ENCODE results near the gene ZNF862. TPM values are rescaled to one million over a fixed set of nuclear protein-coding genes. Genes with fewer than 3 reads are reported as not detected.

ZNF862 gene
- total and polyA plus RNA-seq, 2 experiments from 2014 or later, result 0.94 to 2.3 TPM

GRCh38 chr7:149884541-149884940, 46.4 kb downstream of the ZNF862 start:
- no peaks in the 10 kb centered on the region for H3K9me2 ChIP-seq (ENCODE audit: insufficient read depth)
- H3K27me3 Mint-ChIP-seq (ENCODE audit: insufficient read depth, low read depth, poor library complexity), result peaks cover 6% of the 10 kb centered on the region
- H3K27me3 ChIP-seq (ENCODE audit: insufficient read depth), result no peaks in the 10 kb centered on the region
- no peaks in the 10 kb centered on the region for H3K9me3 Mint-ChIP-seq
- no peak overlapping the region for H2AFZ ChIP-seq
- H3K4me2 ChIP-seq, result no peak overlapping the region
- no peaks in the 10 kb centered on the region for H4K20me1 ChIP-seq (replicated peaks; ENCODE audit: insufficient read depth)
- 0 out of 3 replicates have a peak, but pooled peaks cover 3% of the 10 kb centered on the region for H3K36me3 Mint-ChIP-seq (ENCODE audit: low read depth)
- ATAC-seq, result no peak
- H3F3A ChIP-seq (replicated peaks; ENCODE audit: low read depth), result no peaks in the 10 kb centered on the region
- no peak overlapping the region for H3K27ac ChIP-seq (ENCODE audit: low read depth)
- no peak for TF ChIP-seq ZNF331 (CRISPR knock-in tag; IDR thresholded peaks at IDR 0.05; ENCODE audit: low read depth)
- no peak for TF ChIP-seq CREB1 (CRISPR knock-in tag; IDR thresholded peaks at IDR 0.05; ENCODE audit: low read depth)
- TF ChIP-seq EZH2 (IDR thresholded peaks at IDR 0.05; ENCODE audit: low read depth, unreplicated experiment), result no peak
- TF ChIP-seq, protein P1, sequence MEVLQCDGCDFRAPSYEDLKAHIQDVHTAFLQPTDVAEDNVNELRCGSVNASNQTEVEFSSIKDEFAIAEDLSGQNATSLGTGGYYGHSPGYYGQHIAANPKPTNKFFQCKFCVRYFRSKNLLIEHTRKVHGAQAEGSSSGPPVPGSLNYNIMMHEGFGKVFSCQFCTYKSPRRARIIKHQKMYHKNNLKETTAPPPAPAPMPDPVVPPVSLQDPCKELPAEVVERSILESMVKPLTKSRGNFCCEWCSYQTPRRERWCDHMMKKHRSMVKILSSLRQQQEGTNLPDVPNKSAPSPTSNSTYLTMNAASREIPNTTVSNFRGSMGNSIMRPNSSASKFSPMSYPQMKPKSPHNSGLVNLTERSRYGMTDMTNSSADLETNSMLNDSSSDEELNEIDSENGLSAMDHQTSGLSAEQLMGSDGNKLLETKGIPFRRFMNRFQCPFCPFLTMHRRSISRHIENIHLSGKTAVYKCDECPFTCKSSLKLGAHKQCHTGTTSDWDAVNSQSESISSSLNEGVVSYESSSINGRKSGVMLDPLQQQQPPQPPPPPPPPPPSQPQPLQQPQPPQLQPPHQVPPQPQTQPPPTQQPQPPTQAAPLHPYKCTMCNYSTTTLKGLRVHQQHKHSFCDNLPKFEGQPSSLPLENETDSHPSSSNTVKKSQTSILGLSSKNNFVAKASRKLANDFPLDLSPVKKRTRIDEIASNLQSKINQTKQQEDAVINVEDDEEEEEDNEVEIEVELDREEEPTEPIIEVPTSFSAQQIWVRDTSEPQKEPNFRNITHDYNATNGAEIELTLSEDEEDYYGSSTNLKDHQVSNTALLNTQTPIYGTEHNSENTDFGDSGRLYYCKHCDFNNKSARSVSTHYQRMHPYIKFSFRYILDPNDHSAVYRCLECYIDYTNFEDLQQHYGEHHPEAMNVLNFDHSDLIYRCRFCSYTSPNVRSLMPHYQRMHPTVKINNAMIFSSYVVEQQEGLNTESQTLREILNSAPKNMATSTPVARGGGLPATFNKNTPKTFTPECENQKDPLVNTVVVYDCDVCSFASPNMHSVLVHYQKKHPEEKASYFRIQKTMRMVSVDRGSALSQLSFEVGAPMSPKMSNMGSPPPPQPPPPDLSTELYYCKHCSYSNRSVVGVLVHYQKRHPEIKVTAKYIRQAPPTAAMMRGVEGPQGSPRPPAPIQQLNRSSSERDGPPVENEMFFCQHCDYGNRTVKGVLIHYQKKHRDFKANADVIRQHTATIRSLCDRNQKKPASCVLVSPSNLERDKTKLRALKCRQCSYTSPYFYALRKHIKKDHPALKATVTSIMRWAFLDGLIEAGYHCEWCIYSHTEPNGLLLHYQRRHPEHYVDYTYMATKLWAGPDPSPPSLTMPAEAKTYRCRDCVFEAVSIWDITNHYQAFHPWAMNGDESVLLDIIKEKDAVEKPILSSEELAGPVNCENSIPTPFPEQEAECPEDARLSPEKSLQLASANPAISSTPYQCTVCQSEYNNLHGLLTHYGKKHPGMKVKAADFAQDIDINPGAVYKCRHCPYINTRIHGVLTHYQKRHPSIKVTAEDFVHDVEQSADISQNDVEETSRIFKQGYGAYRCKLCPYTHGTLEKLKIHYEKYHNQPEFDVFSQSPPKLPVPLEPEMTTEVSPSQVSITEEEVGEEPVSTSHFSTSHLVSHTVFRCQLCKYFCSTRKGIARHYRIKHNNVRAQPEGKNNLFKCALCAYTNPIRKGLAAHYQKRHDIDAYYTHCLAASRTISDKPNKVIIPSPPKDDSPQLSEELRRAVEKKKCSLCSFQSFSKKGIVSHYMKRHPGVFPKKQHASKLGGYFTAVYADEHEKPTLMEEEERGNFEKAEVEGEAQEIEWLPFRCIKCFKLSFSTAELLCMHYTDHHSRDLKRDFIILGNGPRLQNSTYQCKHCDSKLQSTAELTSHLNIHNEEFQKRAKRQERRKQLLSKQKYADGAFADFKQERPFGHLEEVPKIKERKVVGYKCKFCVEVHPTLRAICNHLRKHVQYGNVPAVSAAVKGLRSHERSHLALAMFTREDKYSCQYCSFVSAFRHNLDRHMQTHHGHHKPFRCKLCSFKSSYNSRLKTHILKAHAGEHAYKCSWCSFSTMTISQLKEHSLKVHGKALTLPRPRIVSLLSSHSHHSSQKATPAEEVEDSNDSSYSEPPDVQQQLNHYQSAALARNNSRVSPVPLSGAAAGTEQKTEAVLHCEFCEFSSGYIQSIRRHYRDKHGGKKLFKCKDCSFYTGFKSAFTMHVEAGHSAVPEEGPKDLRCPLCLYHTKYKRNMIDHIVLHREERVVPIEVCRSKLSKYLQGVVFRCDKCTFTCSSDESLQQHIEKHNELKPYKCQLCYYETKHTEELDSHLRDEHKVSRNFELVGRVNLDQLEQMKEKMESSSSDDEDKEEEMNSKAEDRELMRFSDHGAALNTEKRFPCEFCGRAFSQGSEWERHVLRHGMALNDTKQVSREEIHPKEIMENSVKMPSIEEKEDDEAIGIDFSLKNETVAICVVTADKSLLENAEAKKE (CRISPR knock-in tag; IDR thresholded peaks at IDR 0.05), result no peak
- TF ChIP-seq EZH2phosphoT487 (IDR thresholded peaks at IDR 0.05; ENCODE audit: unreplicated experiment), result no peak
- TF ChIP-seq NANOG (IDR thresholded peaks at IDR 0.05; ENCODE audit: borderline replicate concordance), result no peak
- TF ChIP-seq JUNB (IDR thresholded peaks at IDR 0.05; ENCODE audit: unreplicated experiment), result no peak
- no peak for TF ChIP-seq STAT1 (IDR thresholded peaks at IDR 0.05; ENCODE audit: unreplicated experiment)
- H3K4me3 Mint-ChIP-seq, result no peak overlapping the region
- H3K4me1 Mint-ChIP-seq, result peaks cover 18% of the 10 kb centered on the region
- H3K4me1 ChIP-seq (ENCODE audit: insufficient read depth), result peaks cover 8% of the 10 kb centered on the region; the same call in 1 of the 2 replicates
- H3K27ac Mint-ChIP-seq, result no peak overlapping the region
- no peaks in the 10 kb centered on the region for H3K36me3 ChIP-seq (ENCODE audit: insufficient read depth)
- no peak for DNase-seq (ENCODE audit: low spot score)
- H3K4me3 ChIP-seq, result no peak overlapping the region
- no peaks in the 10 kb centered on the region for H3K79me2 ChIP-seq (replicated peaks; ENCODE audit: insufficient read depth)
